GM18511 (cell line): ENCODE measurements around the gene RPL26.
"Not testable (repeated sequence)": the region's sequence is repeated elsewhere in the genome, so short reads cannot be mapped to it uniquely, and the experiment has no call there.

Source experiments
- ATAC-seq: cut with Tn5 transposase; IDR thresholded peaks from one replicate; pipeline ENCODE4 v1.9.1; 2021; ENCODE audit warnings: mild to moderate bottlenecking, moderate library complexity; ENCODE audit not compliant: unreplicated experiment

RPL26 gene

DNA sequence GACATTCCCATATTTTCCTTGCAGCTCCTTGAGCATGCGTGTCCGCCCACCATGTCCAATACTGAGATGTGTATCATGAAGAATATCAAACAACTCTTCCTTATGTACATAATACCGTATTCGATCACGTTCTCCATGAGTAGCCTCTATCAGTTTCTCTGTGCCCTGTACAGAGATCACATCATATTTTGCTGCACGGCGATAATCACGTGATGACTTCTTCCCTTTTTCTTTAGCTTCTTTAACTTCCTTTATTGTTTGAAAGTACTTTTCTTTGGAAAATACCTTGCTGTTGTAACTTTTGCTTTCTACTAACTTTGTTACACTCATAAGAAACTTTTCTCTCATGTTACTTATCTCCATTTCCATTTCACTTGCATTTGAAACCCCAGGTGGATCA lies 13.0 kb downstream of the RPL26 start:
- ATAC-seq: no peak

DNA sequence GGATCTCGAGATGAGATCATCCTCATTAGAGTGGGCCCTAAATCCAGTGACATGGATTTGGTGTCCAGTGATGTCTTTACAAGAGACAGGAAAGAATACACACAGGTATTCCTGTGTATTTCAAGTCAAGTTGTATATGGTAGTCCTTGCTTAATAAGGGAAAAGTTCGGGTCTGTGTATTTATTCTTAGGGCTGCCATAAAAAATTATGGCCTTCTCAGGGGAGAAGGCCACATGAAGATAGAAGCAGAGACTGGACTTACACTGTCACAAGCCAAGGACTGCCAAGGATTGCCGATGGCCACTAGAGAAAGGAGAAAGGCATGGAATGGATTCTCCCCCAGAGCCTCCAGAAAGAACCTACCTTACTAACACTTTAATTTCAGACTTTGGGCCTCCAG lies 14.8 kb downstream of the RPL26 start:
- no peak for ATAC-seq

DNA sequence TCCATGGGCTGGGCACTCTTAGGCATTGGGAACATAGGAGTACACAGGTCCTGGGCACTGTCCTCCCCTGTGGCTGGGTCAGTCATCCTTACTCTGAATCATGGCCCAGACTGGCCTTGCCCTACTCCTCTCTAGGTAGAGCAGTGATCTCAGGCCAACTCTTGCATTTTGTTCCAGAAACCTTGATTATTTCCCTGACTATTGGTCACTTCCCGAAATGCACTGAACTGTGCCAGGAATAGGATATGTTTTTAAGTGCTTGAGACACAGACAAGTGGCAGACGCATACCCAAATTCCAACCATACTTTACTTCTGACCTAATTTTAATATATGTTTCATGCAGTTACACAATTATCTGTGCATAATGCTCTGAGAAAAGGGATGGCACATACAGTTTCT lies 16.8 kb downstream of the RPL26 start:
- ATAC-seq: no peak

DNA sequence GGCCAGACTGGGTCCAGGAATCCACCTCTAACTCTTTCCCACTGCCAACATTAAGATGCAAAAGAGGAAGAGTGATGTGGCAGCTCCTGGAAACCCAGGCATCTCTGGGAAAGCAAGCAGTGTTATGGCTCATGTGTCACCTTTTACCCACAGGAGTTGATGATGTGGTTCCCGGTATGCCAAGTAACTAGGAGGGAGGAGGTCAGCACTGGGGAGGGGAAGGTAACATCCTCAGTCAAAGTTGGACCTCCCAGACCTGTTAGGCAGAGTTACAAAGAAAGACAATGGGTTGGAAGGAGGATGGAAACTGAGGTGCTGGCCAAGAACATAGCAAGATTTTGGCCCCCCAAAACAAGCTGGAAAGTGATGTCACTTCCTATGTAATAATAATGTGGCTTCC lies 17.9 kb downstream of the RPL26 start:
- no peak for ATAC-seq

DNA sequence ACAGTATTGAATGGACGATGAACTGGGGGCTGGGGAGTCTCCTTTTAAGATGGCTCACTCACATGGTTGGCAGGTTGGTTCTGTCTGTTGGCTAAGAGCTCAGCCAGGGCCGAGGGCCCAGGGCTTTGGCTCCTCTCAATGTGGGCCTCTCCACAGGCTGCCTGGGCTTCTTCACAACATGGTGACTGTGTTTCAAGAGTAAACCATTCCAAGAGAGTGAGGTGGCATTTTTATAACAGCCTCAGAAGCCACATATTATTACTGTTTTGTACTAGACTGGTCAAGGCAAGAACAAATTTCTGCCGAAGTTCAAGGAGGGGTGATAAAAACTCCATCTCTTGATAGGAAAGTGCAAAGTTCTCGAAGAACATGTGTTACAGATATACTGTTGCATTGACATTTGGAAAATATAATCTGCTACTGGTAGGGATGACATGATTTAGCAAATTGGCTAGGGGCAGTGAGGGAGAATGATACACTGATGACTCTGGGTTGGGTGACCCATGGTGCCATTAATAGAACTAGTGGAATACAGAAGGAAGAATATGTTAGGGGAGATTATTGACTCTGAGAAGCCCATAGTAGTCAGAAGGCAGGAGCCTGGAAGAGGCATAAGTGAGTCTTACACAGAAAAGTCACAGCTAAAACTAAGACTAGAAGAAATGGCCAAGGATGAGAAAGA lies 20.2 kb downstream of the RPL26 start:
- no peak for ATAC-seq

DNA sequence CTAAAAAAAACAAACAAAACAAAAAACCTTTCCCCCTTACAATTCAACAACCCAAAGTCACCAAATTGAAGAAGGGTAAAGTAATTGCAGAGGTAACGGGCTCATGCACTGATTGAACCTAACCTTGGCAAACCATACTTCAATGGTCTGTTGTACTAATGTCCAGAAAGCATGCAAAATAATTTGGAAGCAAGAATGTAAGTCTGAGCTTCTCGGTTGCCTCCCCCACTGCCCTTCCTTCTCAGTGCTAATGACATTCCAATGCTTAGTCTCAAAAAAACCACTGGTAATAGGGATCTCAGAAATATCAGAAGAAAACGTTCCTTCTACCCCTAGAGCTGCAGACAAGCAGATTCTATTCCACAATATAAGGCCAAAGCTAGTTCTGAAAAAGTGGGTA lies 22.2 kb downstream of the RPL26 start:
- no peak for ATAC-seq

DNA sequence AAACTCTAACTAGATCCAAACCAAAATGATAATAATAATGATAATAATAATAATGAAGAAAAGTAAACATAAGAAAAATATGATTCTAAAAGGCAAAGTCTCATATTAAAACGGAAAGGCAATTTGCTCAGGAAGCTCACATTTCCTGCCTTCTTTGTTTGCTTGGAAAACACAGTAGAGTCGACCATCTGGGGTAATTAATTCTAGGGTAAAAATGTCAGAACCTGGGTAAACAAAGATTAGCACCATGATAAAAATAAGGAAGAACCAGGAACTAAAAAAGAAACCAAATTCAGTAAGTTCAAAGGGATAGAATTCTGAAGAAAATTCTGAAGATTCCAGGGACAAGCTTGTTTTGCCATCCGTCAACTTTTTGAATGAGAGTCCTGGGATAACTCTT lies 22.7 kb downstream of the RPL26 start:
- ATAC-seq: no peak

DNA sequence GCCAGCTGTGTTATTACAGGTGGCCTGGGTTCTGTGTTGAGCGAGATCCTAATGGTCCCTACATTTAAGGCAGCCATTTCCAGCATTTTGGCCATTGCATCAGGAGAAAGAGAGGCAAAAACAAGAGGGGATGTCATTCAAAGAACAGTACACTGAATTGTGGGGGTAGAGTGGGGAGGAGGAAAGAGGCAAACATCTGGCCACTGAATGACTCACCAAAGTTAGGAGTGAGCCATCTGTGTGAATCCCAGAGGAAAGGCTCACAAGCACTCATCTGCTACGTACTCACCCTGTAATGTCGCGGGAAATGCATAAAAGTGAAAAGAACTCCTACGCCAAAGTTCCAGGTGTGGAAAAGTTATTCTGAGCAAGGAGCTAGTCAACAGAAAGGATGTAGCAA lies 23.2 kb downstream of the RPL26 start:
- ATAC-seq: no peak

DNA sequence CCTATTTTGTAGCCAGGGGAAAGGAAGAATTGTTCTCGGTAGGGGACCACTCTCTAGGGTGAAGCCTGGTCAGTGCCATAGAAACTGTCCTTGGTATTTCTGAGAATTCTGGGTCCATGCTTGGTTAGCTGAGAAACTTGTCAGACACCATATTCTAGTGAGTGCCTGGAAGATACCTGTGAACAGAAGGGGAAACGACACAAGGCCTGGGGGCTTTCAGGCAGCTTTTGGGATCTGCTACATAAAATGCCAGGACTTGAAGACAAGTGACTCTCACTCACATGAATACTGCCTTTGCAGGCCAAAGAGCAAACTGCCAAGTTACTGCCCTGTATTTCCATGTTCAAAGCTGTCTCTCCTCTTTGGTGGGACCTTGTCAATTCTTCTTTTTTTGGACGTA lies 25.1 kb downstream of the RPL26 start:
- ATAC-seq: no peak

DNA sequence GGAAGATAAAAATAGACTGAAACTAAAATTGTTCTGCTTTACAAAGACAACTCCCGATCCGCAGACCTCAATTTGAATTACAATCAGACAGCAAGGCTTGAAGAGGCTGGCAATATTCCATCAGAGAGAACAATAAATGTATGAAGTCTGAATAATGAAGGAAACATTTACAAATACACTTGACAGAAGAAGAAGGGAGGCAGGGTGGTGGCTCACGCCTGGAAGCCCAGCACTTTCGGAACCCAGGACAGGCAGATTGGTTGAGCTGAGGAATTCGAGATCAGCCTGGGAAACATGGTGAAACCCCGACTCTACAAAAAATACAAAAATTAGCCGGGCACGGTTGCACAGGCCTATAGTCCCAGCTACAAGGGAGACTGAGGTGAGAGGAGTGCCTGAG lies 28.8 kb downstream of the RPL26 start:
- ATAC-seq: no peak

DNA sequence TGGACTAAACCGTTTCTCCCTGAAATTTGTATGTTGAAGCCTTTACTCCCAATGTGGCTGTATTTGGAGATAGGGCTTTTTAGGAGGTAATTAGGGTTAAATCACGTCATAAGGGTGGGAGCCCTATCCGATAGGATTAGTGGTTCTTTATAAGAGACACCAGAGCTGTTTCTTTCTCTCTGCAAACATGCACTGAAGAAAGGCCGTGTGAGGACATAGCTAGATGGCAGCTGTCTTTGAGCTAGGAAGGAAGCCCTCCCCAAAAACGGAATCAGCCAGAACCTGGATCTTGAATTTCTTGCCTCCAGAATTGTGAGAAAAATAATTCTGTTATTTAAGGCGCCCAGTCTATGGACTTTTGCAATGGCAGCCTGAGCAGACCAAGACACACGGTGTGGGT lies 29.3 kb downstream of the RPL26 start:
- no peak for ATAC-seq

DNA sequence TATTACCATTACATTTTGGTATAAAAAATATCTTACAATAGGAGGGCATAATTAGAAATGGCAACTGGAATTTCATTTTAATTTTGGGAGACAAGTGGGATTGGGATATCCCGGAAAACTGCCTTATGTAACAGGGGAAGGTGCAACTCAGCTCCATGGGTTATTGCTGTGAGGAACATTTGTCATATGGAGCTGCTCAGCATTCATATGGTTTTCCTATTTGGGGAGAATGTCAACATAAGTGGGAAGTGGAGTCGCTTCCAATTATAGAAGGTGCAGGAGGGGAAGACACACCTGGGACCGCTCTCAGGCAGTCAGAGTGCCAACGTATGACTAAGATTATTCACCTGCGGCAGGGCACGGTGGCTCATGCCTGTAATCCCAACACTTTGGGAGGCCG lies 32.7 kb downstream of the RPL26 start:
- ATAC-seq: no peak

DNA sequence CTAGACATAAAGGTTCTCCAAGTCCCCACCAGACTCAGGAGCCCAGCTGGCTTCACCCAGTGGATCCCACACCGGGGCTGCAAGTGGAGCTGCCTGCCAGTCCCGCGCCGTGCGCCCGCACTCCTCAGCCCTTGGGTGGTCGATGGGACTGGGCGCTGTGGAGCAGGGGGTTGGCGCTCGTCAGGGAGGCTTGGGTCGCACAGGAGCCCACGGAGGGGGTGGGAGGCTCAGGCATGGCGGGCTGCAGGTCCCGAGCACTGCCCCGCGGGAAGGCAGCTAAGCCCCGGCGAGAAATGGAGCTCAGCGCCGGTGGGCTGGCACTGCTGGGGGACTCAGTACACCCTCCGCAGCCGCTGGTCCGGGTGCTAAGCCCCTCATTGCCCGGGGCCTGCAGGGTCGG lies 36.0 kb downstream of the RPL26 start:
- not testable (repeated sequence) for ATAC-seq

DNA sequence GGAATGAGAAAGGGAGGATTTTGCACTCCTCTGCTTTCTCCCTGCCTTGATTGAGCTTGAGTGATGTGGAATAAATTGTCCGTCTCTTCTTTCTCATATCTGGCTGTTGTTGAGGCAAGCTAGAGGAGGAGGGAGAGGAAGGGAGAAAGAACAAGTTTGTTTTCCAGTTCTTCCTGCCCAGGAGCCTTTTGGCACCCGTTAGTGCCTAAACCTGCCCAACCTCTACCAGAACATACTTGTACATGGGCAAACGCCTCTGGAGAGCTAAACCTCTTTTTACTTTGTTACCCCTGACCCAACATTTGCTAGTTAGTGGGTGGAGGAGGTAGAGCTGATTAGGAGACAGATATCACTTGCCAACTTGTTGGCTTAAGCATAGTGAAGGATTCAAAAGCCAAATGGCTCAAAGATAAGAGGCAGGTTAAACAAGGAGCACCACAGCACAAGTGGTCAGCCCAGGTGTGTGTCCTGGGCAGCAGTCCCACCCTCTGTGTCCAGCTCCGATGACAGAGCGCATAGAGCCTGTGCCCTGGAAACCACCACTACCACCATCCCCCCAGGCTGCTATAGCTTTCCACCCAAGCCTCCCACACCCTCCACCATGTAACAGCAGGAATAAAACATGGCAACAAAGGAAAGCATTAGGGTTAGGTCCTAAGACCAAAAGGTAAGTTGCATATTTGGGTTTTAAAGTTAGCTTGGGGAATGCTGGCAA lies 36.9 kb downstream of the RPL26 start:
- ATAC-seq: no peak

DNA sequence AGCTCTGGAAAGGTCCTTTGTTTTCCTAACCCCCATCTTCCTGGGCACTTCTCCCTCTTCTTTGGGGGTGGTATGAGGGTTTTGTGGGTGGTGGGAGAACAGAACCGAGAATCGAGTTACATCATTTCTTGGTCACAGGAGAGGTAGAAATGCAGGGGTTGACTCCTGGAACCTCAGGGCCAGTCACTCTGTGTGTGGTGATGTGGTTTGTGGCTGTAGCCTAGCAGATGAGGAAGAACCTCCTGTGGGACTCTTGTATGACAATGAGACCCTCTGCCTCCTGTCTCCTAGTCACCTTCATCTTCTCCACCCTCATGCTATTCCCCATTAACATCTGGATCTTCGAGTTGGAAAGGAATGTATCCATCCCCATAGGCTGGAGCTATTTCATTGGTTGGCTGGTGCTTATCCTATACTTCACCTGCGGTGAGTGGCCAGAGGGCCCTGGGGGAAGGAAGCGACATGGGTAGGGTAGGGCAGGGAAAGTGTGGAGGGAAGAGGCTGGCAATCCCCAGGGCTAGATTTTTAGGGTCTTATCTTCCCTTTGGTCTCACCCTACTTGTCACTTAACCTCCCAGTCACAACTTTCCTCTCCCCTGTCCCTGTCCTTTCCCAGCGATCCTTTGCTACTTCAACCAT lies 37.8 kb downstream of the RPL26 start:
- ATAC-seq: no peak

DNA sequence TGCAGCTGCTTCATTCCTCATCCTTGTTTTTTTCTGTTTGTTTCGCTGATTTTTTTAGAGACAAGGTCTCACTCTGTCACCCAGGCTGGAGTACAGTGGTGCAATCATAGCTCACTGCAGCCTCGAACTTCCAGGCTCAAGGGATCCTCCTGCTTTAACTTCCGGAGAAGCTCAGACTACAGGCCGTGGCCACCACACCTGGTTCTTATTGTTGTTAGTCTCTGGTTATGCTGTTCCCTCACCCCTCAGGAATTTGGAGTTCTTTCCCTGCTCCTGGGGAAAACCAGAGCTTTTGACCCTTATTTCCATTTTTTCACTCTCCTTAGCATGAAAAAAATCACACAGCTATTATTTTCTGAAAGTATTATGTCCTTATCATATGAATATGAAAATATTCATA lies 41.5 kb downstream of the RPL26 start:
- no peak for ATAC-seq

DNA sequence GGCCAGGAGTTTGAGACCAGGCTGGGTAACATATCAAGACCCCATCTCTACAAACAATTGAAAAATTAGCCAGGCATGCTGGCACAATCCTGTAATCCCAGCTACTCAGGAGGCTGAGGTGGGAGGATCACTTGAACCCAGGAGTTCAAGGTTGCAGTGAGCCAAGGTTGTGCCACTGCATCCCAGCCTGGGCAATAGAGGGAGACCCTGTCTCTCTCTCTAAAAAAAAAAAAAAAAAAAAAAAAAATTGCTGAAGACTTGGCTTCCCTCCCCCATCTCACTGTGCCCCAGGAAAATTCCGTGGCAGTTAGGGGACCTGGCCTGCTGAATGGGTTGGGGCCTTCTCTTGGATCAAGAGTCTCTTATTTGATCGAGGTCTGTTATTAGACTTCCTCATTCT lies 43.5 kb downstream of the RPL26 start, which contains the start of gene ODF4:
Gene ODF4, plus strand, starts transcription at position 301 of the 400 bp plus-strand sequence. CDS start 212 bp downstream, outside the sequence.
- ATAC-seq: no peak

DNA sequence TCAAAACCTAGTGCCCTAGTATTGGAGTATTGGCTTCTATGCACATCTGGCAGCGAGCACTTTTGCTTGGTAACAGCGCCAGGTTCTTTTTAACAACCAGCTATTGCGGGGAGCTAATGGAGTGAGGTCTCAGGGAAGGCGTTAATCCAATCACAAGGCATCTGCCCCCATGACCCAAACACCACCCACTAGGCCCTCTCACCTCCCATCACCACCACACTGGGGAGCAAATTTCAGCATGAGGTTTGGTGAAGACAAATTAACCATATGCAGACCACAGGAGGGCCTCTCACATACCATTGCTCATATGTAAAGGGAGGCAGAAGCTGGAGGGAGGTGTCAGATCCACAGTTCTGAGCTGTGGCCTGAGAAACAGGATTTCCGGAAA lies 44.2 kb downstream of the RPL26 start:
- no peak for ATAC-seq

DNA sequence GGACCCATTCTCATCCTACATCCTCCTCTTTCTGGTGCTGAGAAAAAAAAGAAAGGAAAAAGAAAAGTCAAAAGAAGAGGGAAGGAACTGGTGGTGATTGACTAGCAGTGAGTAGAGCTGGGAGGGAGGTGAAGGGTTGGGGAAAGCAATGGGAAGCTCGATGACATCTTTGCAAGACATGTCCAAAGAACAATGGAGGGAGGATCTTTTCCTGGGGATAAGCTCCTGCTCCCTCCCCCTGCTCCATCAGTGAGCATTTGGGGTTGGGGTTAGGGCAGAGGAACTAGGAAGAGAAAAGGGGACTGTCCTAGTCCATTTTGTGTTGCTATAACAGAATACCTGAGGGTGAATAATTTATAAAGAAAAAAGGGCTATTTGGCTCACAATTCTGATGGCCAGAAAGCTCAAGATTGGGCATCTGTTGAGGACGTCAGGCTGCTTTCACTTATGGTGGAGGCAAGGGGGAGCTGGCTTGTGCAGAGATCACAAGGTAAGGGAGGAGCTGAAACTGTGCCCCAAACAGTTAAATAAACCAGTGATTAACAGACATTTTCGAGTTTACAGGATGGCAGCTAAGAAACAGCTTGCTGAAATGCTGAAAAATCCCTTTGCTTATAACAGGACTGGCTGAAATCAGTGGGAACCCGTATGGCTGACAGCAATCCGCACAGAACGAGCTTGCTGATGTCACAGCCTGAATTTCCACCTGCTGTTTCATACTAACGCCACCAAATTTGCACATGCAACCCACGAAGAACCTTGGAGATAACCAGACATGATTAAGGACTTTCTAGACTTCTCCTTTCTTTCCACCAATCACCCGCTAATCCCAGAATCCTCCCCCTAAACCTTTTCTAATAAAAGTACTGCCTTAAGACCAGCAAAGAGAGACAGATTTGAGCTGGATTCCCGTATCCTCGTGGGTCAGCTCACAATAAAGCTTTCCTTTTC lies 44.9 kb downstream of the RPL26 start:
- ATAC-seq: no peak

DNA sequence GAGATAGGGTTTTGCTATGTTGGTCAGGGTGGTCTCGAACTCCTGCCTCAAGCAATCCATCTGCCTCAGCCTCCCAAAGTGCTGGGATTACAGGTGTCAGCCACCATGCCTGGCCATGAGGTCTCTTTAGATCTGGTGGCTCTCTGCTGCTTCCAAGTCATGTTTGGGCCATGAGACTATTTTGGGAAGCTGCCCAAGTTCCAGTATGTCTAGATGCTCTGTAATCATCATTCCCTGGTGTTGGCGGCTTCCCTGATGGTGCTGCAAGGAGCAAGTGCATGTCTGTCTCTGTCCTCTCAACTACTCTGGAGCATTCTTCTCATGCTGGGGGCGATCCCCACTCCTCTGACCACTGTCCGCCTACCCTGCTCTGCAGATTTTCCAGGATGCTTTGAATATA lies 49.7 kb downstream of the RPL26 start:
- no peak for ATAC-seq

DNA sequence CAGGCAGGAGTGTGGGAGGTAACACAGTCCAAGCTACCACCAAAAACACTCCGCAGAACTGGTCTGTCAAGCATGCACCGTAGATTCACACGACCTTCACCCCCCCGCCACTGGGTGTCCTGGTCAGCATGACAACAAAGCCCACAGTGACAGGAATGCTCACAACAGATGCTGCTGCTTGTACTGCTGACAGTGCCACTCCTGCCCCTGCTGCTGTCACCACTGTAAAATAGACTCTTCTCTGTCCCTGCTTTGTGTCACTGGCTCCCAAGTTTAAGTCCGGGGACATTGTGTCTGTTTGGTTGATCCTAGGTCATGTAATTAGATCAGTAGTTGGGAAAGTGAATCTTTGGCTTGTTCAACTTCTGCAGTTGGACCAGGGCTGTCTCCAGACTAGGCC lies 50.3 kb downstream of the RPL26 start:
- ATAC-seq: no peak
